HK-2 (cell line): ENCODE results near the gene PRPH2.

ENCODE experiments used
- DNase-seq: peaks from one replicate; pipeline ENCODE4 v3.0.0-alpha.2; 2018; ENCODE audit not compliant: unreplicated experiment

The PRPH2 gene

DNA sequence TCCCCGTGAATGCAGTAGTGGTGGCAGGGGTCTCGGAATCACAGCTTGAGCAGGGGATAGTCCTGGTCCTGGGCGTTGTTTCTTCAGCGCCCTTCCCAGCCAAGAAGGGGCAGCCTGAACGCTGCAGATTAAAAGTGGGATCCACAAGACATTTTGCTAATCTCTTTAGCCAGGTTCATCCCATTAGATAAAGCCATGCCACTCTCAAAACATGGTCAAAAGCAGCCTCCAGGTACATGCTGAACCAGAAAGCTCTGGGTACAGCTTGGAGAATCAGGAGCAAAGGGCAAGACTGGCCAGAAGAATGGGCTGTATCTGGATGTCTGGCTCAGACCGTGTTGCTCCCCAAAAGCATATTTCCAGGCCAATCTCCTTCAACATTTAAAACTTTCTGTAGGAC is at the start of gene PRPH2:
TSS of gene PRPH2 (minus strand) at position 101 of the 400 bp plus-strand sequence. CDS start 263 bp downstream, outside the sequence.
- no peak for DNase-seq

- no peak for DNase-seq
Observed at GRCh38 chr6:42771741-42772100, 49.3 kb upstream of the PRPH2 start.

DNA sequence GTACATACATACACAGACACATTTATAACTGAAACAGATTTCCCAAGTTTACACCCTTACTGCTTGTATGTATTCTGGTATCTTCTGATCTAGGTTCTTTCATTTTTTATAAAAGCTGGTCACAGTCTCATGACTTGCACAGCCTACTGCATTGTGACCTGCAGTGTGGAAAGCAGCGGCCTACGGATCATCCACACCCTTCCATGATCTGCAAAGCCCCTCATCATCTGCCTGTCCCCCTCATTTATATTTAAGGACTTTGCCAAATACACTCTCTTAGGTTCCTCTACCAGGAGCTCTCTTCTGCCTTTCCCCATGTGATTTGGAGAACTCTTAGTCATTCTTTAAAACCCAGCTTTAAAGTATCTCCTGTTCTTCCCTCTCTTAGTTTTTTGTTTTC is 47.4 kb upstream of the PRPH2 start:
- no peak for DNase-seq

DNA sequence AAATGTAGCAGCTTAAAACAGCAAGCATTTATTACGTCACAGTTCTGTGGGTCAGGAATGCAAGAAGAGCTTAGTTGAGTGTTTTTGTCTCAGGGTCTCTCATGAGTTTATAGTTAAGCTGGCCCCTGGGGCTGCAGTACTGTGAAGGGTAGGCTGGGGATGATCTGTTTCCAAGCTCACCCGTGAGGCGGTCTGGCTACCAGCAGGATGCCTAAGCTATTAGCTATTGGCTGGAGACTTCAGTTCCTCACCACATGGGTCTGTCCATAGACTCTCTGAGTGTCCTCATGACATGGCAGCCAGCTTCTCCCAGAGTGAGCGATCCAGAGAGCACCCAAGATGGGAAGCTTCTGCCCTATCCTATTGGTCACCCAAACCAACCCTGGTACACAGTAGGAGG is 46.7 kb upstream of the PRPH2 start:
- DNase-seq = no peak

DNA sequence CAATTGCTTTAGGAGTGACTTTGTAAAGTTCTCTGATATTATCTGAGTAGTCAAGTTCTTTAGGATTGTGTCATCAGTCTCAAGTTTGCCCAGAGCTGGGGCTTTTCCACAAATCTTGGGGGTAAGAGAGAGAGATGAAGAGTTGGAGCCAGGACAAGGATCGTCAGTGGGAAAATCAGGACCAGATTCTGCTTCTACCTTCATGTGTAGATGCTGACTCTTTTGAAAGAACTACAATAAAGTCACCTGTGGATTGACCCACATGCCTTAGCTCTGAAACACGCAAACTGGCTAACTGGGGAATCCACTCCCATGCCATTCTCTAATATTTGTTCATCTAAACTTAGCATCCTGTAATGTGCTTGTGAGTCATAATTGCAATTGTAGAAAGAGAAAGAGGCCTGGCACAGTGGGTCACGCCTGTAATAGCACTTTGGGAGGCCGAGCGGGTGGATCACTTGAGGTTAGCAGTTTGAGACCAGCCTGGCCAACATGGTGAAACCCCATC is 43.8 kb upstream of the PRPH2 start:
- DNase-seq = no peak

- DNase-seq = no peak
Observed at GRCh38 chr6:42764911-42765648, 42.7 kb upstream of the PRPH2 start.

GRCh38 chr6:42762950-42763349 is 40.6 kb upstream of the PRPH2 start:
- no peak for DNase-seq

DNA sequence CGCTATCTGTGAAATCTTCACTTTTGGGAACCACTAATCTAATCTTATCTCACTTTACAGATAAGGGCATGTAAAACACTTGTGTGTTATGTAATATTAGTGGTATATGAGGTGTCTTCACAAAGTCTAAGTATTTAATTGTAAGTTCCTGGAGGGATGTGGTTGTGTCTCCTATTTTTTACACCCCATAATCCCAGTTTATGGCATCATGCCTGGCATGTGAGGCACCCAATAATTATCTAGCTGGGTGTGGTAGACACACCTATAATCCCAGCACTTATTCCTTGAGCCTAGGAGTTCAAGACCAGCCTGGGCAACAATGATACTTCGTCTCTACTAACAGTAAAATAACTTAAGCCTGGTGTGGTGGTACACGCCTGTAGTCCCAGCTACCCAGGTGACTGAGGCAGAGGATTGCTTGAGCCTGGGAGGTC is 40.0 kb upstream of the PRPH2 start:
- DNase-seq = no peak

GRCh38 chr6:42761287-42762067 is 39.1 kb upstream of the PRPH2 start:
- DNase-seq = no peak

- DNase-seq = no peak
Observed at GRCh38 chr6:42758756-42759430, 36.5 kb upstream of the PRPH2 start.

- DNase-seq = no peak
Observed at GRCh38 chr6:42756722-42757121, 34.3 kb upstream of the PRPH2 start.

DNA sequence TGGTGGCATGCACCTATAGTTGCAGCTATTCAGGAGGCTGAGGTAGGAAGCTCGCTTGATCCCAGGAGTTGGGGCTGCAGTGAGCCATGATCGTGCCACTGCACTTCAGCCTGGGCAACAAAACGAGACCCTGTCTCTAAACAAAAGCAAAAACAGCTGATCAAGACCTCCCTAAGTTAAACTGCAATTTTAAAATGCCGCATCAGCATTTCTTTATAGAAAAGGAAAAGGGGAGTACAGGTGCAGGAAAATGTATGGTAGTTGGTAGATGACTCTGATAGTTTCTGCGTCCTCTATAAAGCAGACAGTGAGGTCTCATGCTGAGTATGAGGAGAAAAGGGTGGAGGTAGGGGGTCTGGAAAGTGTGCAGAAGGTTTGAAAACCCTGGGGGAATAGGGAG is 32.4 kb upstream of the PRPH2 start:
- no peak for DNase-seq

- DNase-seq = no peak
Observed at GRCh38 chr6:42751055-42751454, 28.7 kb upstream of the PRPH2 start.

DNA sequence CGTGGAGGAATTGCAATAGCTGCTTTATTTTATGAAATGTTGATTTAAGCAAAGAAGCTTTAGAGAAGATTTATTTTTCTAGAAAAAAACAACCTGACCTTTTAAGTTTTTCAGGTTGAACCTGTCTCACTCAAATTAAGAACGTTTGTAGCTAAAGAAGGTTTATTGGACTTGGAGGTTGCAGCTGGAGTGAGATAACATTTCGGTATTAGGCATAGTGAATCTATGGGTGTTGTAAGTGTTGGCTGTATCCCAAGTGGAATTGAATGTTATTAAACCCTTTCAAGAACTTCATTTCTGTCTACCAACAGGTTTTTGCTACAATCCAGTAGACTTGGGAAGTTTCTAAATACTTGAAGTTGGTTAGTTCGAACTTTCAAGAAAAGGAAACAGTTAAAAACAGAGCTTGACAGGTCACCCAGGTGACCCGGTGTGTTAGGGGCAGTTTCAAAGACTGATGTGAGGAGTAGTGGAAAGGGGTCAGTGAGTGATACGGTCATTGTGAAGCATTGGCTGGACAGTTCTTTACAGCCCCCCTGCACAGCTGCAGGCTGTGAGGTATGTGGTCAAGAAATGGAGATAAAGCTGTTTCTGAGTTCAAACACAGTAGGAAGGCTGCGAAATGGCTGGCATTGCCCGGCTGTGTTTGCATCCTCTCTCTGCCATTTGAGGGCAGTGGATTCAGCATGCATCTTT is 26.0 kb upstream of the PRPH2 start:
- DNase-seq = no peak

DNA sequence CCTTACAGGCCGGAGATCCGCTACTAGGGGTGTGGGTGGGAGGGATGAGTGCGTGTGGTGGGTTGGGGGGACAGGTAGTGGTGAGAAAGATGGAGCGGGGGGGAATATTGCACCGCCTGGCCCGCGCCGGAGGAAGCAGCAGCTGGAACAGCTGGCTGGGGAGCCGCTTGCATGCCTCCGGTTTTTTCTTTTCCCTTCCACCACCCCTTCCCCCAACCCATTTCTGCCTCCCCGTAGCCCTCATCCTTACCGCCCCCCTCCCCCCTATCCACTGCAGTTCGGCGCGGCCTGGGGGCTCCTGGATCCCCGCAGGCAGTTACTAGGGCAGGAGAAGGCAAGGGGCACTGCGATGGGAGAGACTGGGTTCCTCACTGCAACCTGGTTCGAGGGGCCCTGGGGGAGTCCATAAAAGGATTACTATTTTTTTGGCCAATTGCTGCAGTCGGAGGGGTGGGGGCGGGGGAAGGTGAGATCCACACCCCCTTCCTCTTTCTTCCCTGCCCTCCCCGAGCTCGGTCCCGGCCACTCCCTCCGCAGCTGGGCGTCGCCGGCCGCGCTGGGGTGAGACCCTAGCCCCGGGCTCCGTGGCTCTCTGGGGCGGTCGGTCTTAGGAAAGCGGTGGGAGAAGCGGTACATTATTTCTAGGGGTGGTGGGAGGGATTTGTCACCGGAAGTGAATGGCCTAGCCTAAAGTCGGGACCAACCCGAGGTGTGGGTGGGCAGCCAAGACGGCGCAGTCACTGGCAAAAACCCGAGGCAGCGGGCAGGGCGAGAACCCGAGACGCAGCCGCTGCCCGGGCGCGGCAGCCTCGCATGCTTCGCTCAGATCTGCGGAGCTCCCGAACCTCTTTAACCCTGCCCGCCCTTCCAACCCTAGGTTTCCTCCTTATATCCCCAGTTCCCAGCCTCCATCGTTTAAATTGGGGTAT is 24.3 kb upstream of the PRPH2 start:
- peak; percentile 89 for DNase-seq

DNA sequence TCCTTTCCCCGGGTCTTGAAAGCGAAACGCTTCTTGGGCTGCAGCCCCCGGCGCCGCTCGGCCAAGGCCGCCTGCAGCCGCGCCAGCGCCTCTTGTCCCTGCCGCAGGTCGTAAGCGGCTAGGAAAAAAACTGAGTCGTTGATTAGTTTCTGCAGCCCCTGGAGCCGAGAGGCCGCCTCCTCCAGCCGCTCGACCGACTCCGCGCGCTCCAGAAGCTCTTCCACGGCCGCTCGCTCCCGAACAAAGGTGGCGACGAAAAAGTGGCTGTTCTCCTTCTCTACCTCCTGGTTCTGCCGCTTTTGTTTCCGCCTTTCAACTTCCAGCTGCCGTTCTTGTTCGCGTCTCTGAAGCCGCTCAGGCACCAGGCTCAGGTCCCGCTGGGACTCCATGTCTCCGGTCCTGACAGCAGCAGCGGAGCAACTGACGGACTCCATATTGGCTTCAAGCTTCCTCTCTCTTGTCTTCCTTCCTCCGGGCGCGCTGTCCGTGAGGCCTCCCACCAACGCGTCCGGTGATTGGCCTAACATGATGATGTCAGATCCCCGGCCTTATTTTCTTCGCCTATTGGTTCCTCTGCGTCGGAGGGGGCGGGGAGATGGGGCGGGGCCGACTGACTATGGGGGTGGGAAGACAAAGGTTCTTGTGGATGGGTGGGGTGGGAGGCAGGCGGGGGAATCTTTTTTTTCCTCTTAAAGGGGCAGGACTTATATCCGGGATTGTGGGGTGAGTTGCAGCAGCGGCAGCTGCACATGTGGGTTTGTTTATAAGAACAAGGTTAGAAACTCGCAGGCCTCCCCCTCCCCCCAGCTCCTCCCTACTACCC is 23.5 kb upstream of the PRPH2 start, which contains the start of gene TBCC:
TSS of gene TBCC (minus strand) at position 464 of the 823 bp plus-strand sequence. CDS start at position 434, 30 bp downstream.
- DNase-seq = peak; percentile 98

- peak; percentile 35 for DNase-seq
Observed at GRCh38 chr6:42745083-42745639, 22.8 kb upstream of the PRPH2 start.

DNA sequence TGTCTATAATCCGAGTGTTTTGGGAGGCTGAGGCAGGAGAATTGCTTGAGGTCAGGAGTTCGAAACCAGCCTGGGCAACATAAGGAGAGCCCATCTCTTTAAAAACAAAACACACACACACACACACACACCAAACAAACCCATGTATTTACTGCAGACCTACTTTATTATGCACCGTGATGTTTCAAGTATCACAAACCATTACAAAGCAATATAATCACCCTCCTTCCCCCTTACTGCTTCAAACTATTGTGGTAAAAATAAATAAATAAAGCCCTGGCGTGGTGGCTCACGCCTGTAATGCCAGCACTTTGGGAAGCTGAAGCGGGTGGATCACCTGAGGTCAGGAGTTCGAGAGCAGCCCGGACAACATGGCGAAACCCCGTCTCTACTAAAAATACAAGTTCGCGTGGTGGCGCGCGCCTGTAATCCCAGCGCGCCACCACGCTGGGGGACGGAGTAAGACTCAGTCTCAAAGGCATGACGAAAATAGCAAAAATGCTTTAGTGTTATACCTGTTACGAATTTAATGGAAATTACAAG is 22.0 kb upstream of the PRPH2 start:
- DNase-seq = no peak
